Smooth muscle cell (in vitro differentiated cells): ENCODE measurements around the gene C22orf23. TPM values are rescaled to one million over a fixed set of nuclear protein-coding genes. Genes with fewer than 3 reads are reported as not detected.

Source experiments
- DNase-seq: peaks from one replicate; lab custom pipeline; 2025; ENCODE audit not compliant: unreplicated experiment; lab: John Stamatoyannopoulos, UW
- H2AFZ ChIP-seq: fragments of 200-600 bp; sonication (generic); 2 replicates; pipeline ENCODE4 v1.6.0; 2016; ENCODE audit warnings: antibody characterized with exemption, low read depth, mild to moderate bottlenecking
- H3F3A ChIP-seq: fragments of 200-600 bp; sonication (generic); 2 replicates; pipeline ENCODE4 v1.6.0; 2017; ENCODE audit warnings: antibody characterized with exemption, low read depth
- H3K27ac ChIP-seq: fragments of 200-600 bp; sonication (generic); 2 replicates; pipeline ENCODE4 v1.5.1; 2016; ENCODE audit warnings: low read depth, mild to moderate bottlenecking
- H3K27me3 ChIP-seq: fragments of 200-600 bp; sonication (generic); 2 replicates; pipeline ENCODE4 v1.6.1; 2016; ENCODE audit warnings: low read depth, mild to moderate bottlenecking
- H3K36me3 ChIP-seq: fragments of 200-600 bp; sonication (generic); 2 replicates; pipeline ENCODE4 v1.5.1; 2016; ENCODE audit warnings: low read depth
- H3K4me1 ChIP-seq: fragments of 200-600 bp; sonication (generic); 2 replicates; pipeline ENCODE4 v1.5.1; 2016; ENCODE audit warnings: low read depth
- H3K4me2 ChIP-seq: fragments of 200-600 bp; sonication (generic); 2 replicates; pipeline ENCODE4 v1.6.0; 2016; ENCODE audit warnings: mild to moderate bottlenecking
- H3K4me3 ChIP-seq: fragments of 200-600 bp; sonication (generic); 2 replicates; pipeline ENCODE4 v1.5.1; 2016; ENCODE audit warnings: mild to moderate bottlenecking
- H3K79me2 ChIP-seq: fragments of 200-600 bp; sonication (generic); 2 replicates; pipeline ENCODE4 v1.6.0; 2016; ENCODE audit warnings: low read depth, mild to moderate bottlenecking
- H3K9ac ChIP-seq: fragments of 200-600 bp; sonication (generic); 2 replicates; pipeline ENCODE4 v1.6.0; 2016; ENCODE audit warnings: low read depth
- H3K9me3 ChIP-seq: fragments of 200-600 bp; sonication (generic); replicated peaks from 2 replicates; pipeline ENCODE4 v1.5.1; 2016; ENCODE audit warnings: low read depth
- H4K20me1 ChIP-seq: fragments of 200-600 bp; sonication (generic); 2 replicates; pipeline ENCODE4 v1.6.0; 2016; ENCODE audit warnings: low read depth
- CTCF ChIP-seq: fragments of 200-600 bp; sonication (generic); IDR thresholded peaks from 2 replicates; pipeline ENCODE4 v1.5.1; 2017; ENCODE audit warnings: borderline replicate concordance, mild to moderate bottlenecking, antibody characterized with exemption; ENCODE audit not compliant: insufficient read depth, poor library complexity, severe bottlenecking
- WGBS: methylation state at CpG from one replicate; pipeline ENCODE4 v1.1.7; 2016; ENCODE audit warnings: low lambda C conversion rate; 5-methylcytosine and 5-hydroxymethylcytosine counted together
- polyA plus RNA-seq: library from polyadenylated mRNA; unstranded; fragments of >200 nt; fragmentation: Nextera tagmentation; extraction: Ambion mirVana; gene quantifications from 2 replicates; pipeline ENCODE4 v1.2.1, GENCODE V29; 2016
- total RNA-seq: library from RNA; depleted of rRNA; stranded (reverse); fragments of >200 nt; gene quantifications from 2 replicates; pipeline ENCODE4 v1.2.3, GENCODE V29; 2014

C22orf23 gene
- total and polyA plus RNA-seq, 2 experiments from 2014 or later: 0.18 to 2.4 TPM

GRCh38 chr22:37918580-37919270 lies 34.7 kb downstream of the C22orf23 start:
- Histone ChIP-seq H3K79me2 (no peaks in the 10 kb centered on the region), H3F3A (no peaks in the 10 kb centered on the region), H4K20me1 (no peaks in the 10 kb centered on the region), H3K4me2 (no peak overlapping the region), H3K27me3 (no peaks in the 10 kb centered on the region), H3K9me3 (no peaks in the 10 kb centered on the region), H3K4me1 (no peaks in the 10 kb centered on the region), H3K9ac (no peak overlapping the region), H3K36me3 (peaks cover 5% of the 10 kb centered on the region), H3K27ac (no peak overlapping the region), H3K4me3 (no peak overlapping the region), H2AFZ (no peak overlapping the region)
- WGBS: 97% methylated on average over 23 of the region's 25 CpGs
- TF ChIP-seq CTCF: no peak
- no peak for DNase-seq

- no peaks in the 10 kb centered on the region for H3K9me3 ChIP-seq
- no peak for TF ChIP-seq CTCF
- DNase-seq: no peak
- H2AFZ ChIP-seq: no peak overlapping the region
- H3K4me2 ChIP-seq: no peak overlapping the region
- H3K79me2 ChIP-seq: no peaks in the 10 kb centered on the region
- 98% methylated on average over 4 of the region's 4 CpGs for WGBS
- H4K20me1 ChIP-seq: no peaks in the 10 kb centered on the region
- no peaks in the 10 kb centered on the region for H3K4me1 ChIP-seq
- no peaks in the 10 kb centered on the region for H3K27me3 ChIP-seq
- no peak overlapping the region for H3K9ac ChIP-seq
- H3K36me3 ChIP-seq: peaks cover 5% of the 10 kb centered on the region
- H3K27ac ChIP-seq: no peak overlapping the region
- no peak overlapping the region for H3K4me3 ChIP-seq
- no peaks in the 10 kb centered on the region for H3F3A ChIP-seq
These were observed 35.4 kb downstream of the C22orf23 start for GRCh38 chr22:37917874-37918548.

- DNase-seq: no peak
- no peaks in the 10 kb centered on the region for H3K9me3 ChIP-seq
- 98% methylated on average over 5 of the region's 5 CpGs for WGBS
- H3K4me2 ChIP-seq: no peak overlapping the region
- H3K27me3 ChIP-seq: no peaks in the 10 kb centered on the region
- H3K4me1 ChIP-seq: no peaks in the 10 kb centered on the region
- TF ChIP-seq CTCF: no peak
- no peak overlapping the region for H2AFZ ChIP-seq
- H3K4me3 ChIP-seq: no peak overlapping the region
- H3K36me3 ChIP-seq: peaks cover 5% of the 10 kb centered on the region
- no peaks in the 10 kb centered on the region for H3F3A ChIP-seq
- peaks cover 6% of the 10 kb centered on the region for H3K79me2 ChIP-seq
- no peak overlapping the region for H3K27ac ChIP-seq
- H4K20me1 ChIP-seq: peaks cover 12% of the 10 kb centered on the region
- no peak overlapping the region for H3K9ac ChIP-seq
These were observed 37.1 kb downstream of the C22orf23 start for GRCh38 chr22:37916311-37916710.
